Frontal cortex (tissue), 4 donors: ENCODE results near the gene TYW5. TPM values are rescaled to one million over a fixed set of nuclear protein-coding genes. Genes with fewer than 3 reads are reported as not detected.

Experiments
- DNase-seq, 2 donors: peaks; one replicate each; pipeline ENCODE4 v3.0.0; 2012; ENCODE audit warnings: low spot score in 2 of 2
- FAIRE-seq: peaks from 2 replicates; lab custom pipeline; 2012; peaks lifted over from hg19 to GRCh38; lab: Jason Lieb, UNC
- total RNA-seq: library from RNA; depleted of rRNA; stranded (reverse); fragments of >200 nt; gene quantifications from one replicate; pipeline ENCODE4 v1.2.3, GENCODE V29; 2014
- donor health status: control.
- donor health status: control.
- donor health status: control.

The TYW5 gene
- total RNA-seq, 1 donor from 2014 or later: 13.9 TPM

DNA sequence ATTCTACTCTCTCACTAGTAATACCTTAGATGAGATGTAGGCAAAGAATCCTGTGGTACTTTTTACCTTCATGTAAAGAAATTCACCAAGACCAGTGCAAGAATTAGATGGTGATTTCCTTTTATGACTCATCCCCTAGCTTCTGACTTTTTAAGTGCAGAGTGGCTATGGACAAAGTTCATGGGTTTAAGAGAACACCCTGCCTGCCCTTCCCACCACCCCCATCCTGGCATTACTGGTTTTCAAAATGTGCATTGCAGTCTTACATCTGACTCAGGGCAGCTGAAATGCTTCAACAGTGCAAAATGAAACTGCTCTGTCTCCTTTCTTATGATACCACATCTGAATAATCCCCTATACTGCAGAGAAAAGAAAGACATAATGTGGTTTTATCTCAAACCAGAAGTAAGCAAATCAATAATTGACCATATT lies 22.7 kb upstream of the TYW5 start:
- FAIRE-seq (no peak), DNase-seq (no peak)

GRCh38 chr2:199975273-199975895 lies 20.1 kb upstream of the TYW5 start:
- FAIRE-seq: no peak
- no peak for DNase-seq

DNA sequence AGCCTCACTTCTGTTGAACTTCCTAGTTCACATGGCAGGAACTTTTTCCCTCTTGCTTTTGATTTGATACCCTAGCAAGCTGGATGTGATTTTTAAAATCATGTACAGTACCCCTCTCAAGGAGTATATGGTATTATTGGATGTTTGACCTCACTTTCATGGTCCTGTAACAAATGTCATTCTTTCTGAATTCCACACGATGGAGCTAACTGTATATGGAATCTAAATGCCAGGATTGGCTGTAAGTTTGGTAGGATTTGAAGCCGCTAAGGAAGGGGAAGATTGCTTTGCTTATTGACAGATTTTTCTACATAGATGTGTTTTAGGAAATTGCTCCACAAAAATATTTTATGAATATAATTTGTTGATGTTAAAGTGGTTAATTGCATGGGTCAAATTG lies 18.4 kb upstream of the TYW5 start:
- DNase-seq: peak in 1 of 2 donors; percentile 25

DNA sequence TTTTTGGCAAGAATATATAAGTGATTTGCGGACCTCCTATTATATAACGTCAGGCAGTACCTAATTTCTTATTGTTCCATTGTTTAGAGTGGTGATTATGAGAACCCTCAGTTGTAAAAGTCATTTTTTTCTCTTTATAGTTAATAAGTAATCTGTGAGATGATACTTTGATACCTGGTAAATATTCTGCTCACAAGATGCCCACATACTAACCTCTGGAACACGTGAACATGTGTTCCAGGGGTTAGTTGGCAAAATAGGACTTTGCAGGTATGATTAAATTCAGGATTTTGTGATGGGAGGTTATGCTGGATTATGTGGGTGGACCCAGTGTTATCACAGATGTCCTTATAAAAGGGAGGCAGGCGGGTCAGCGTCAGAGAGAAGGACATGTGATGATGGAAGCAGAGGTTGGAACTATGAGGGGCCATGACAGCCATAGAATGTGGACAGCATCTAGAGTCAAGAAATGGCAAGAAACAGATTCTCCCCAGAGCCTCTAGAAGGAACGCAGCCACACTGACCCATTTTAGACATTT lies 16.9 kb upstream of the TYW5 start:
- no peak for DNase-seq

More for the DNA sequence above, 18.4 kb upstream of the TYW5 start:
- peak; percentile 75 for FAIRE-seq

DNA sequence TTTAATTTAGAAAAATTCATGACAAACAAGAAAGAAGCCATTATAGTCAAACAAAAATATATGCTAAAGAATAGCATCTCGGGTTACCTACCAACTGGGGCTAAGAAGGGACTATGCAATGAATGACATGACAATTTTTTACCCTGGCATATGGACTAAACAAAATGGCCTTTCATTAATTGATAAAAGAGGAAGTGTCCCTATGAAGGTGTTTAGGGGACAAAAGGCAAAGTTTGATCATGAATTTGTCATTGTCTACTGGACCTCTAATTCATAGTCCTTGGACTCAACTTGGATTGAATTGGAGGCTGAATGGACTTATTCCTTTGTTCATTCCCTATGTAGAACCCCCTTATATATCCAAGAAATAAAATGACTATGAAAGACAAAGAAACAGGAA lies 12.8 kb upstream of the TYW5 start:
- FAIRE-seq (no peak), DNase-seq (no peak)

More for the DNA sequence above, 16.9 kb upstream of the TYW5 start:
- no peak for FAIRE-seq

GRCh38 chr2:199966976-199967375 lies 11.7 kb upstream of the TYW5 start:
- no peak for FAIRE-seq
- no peak for DNase-seq

DNA sequence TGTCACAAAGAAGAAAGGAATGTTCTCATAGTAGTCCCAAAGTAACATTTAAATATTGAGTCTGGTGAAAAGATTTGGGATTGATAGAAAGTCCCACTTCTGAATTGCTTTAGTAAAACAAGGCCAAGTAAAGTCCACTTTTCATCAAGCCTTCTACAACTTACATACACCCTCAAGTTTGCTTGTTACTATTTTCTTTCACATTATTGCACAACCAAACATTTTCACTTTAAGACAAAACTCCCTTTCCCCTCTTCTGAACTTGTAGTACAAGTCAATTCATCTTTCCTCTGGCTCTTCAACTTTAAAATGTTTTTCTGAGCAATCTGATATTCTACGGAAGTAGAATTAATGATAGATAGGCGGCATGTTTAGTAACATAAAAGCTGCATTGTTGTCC lies 11.1 kb upstream of the TYW5 start:
- FAIRE-seq: no peak
- no peak for DNase-seq

- FAIRE-seq: no peak
- no peak for DNase-seq
Observed at GRCh38 chr2:199962203-199962602, 6.9 kb upstream of the TYW5 start.

GRCh38 chr2:199958014-199958413 lies 2.7 kb upstream of the TYW5 start:
- DNase-seq (no peak), FAIRE-seq (no peak)

- FAIRE-seq: no peak
- no peak for DNase-seq
Observed at GRCh38 chr2:199956062-199956380, 730 bp upstream of the TYW5 start.

DNA sequence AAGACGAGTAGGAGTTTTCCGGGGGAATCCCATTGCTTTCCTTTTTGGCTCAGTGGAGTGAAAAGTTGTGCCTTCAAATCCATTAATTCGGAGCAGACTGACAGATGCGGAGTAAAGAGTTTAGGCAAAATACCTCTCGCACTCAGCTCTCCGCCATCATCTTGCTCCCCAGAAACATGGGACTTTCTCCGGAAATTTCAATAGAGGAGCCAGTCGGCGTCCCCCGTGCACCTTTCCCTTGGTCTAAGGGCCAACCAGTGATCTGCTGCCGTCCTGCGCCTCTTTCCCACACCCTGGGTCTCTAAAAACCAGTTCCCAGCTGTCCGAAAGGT lies 318 bp downstream of the TYW5 start:
- FAIRE-seq (no peak), DNase-seq (peak in 1 of 2 donors; percentile 16)

- DNase-seq: no peak
- no peak for FAIRE-seq
Observed at GRCh38 chr2:199951023-199951422, 4.3 kb downstream of the TYW5 start.

DNA sequence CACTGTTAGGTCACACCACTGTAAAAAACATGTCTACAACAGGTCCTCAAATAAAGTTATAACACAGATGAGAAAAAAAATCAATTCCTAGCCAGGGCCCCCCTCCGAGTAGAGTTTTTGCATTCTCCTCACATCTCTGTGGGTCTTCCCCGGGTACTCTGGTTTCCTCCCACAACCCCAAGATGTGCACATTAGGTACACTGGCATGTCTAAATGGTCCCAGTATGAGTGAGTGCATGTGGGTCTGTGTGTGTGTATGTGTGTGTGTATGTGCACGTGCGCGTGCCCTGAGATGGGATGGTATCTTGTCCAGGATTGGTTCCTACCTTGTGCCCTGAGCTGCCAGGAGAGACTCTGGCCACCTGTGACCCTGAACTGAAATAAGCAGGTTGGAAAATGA lies 4.9 kb downstream of the TYW5 start:
- no peak for FAIRE-seq
- DNase-seq: no peak

- no peak for DNase-seq
- no peak for FAIRE-seq
Observed at GRCh38 chr2:199946836-199947235, 8.5 kb downstream of the TYW5 start.

DNA sequence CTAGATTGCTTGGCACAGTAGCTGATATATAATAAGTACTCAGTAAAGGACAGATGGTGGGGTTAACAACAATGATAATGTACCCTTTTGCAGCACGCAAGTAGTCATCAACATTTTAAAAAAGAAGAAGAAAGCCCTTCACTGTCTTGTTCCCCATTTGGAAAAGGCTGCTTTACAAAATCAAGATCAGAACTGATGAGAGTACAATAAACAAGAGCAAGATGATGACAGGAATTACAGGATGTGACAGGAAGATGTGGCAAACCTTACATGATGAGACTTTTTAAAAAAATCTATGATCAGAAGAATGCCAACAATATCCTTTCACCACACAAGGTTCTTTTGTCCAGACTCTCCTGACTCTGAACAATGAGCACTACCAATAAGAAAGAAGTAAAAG lies 9.1 kb downstream of the TYW5 start:
- DNase-seq: no peak
- FAIRE-seq: no peak

GRCh38 chr2:199943373-199943772 lies 11.9 kb downstream of the TYW5 start:
- no peak for FAIRE-seq
- no peak for DNase-seq

- FAIRE-seq: peak; percentile 83
- DNase-seq: no peak
Observed at GRCh38 chr2:199940373-199940772, 14.9 kb downstream of the TYW5 start.

DNA sequence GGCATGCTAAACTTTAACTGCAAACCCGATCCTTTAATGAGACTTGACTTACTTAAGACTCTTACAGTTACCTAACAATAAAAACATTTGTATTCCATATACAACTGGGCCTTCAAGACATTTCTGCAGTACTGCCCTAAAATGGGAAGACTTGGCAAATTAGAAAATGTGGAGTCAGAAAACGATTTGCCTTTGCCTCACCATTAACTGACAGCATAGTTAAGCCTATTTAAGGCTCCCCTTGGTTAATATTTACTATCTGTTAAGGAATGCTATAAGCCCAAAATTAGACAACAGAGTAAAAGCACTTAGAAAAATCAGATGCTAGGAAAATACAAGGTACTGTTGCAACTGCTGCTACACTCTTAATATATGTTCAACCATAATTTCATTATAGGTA lies 18.7 kb downstream of the TYW5 start:
- FAIRE-seq (no peak), DNase-seq (no peak)

- FAIRE-seq: no peak
- DNase-seq: no peak
Observed at GRCh38 chr2:199933466-199933865, 21.8 kb downstream of the TYW5 start.

DNA sequence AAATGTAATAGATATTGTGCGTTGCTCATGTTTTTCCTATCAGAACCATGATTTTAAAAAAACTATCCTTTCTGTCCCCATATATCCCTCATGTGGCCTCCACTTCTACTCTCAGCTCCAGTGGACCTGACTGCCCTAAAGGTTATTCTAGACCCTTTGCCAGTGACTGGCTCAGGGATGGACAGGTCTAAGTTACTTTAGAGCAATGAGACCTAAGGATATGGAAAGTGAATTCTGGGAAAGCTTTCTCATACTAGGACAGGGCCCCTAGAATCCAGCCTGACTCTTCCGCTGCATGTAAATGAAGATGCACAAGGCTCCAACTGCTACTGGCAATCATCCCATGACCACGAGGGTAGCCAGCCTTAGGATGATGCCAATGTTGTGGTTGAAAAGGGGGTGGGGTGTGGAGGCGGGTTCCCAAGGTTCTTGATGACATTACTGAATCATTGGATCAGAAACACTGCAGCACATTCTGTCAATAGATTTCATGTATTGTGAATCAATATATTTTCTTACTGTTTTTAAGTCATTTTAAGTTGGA lies 22.9 kb downstream of the TYW5 start:
- FAIRE-seq (no peak), DNase-seq (no peak)

- DNase-seq: no peak
- FAIRE-seq: no peak
Observed at GRCh38 chr2:199929262-199929661, 26.0 kb downstream of the TYW5 start.

DNA sequence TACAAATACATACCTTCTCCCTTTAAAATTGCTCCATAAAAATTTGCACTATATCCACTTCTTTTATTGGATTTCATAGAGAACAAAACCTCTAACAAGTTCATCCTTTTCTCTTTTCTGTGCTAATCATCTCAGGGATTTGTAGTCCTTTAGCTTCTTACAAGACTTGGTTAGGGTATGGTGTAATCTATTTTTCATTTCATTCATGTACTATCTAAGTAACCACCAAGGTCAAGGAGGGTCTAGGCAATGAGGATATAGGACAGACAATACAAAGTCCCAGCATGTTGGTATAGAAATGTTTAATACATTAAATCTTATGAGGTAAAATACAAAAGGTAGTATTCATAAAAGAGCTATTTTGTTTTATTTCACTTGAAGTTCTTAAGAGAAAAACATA lies 26.7 kb downstream of the TYW5 start:
- DNase-seq (no peak), FAIRE-seq (no peak)
